Dermis microvascular lymphatic vessel endothelial cell (primary cell): ENCODE results near the gene ELOB. TPM values are rescaled to one million over a fixed set of nuclear protein-coding genes. Genes with fewer than 3 reads are reported as not detected.

Experiments
- DNase-seq, 2 donors: peaks; one replicate each; pipeline versions ENCODE4 v3.0.0 to v3.0.0-alpha.2; 2010; ENCODE audit warnings: low read depth in 2 of 2
- total RNA-seq: library from RNA; depleted of rRNA; stranded (reverse); fragments of >200 nt; gene quantifications from 2 replicates; pipeline ENCODE4 v1.2.1, GENCODE V29; 2014

Gene ELOB
- total RNA-seq, 1 donor from 2014 or later = 321 TPM

GRCh38 chr16:2749476-2749875 lies 27.6 kb downstream of the ELOB start:
- no peak for DNase-seq

DNA sequence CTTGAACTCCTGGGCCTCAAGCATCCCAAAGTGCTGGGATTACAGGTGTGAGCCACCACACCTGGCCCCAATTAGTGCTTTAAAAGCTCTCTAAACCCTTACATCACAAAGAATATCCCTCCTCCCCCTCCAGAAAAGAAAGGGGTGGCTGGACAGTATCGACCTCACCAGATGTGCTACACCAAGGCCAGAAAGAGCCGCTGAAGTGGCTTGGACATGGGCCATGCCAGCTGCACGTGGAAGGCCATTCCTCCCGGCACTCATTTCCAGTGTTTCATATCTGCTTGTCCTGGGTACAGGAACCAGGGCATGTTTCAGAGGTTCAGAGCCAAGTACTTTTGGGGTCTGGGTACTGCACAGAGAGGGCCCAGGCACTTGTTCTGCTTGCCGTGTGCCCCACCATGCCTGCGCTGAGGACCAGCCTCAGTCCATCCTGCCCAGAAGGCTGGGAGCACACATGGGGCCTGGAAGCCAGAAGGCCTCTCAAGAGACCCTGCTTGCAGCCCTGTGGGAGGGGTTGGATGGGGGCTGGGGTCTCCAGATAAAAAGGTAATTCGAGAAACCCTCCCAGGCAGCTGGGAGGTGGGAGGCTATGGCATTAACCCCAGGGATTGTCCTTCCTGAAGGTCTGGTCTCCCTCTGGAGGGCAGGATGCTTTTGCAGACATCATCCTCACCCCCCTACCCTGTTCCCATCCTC lies 28.2 kb downstream of the ELOB start:
- DNase-seq = no peak

DNA sequence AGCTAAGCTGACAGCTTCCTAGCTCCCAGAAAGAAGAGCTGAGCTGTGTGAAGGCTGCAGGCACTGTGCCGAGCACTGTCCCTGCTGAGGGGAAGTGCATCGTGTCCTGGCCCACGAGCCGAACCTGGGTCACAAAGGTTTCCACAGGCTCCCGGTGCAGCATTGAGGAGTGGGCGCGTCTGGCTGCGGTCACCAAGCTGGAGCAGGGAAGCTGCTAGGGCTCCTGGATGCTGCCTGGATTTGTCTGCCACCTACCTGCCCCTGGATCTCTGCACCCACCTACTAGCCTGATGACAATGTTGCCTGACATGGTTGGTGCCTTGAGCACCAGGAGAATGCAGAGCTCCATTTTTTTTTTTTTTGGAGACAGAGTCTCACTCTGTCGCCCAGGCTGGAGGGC lies 31.1 kb downstream of the ELOB start:
- no peak for DNase-seq

DNA sequence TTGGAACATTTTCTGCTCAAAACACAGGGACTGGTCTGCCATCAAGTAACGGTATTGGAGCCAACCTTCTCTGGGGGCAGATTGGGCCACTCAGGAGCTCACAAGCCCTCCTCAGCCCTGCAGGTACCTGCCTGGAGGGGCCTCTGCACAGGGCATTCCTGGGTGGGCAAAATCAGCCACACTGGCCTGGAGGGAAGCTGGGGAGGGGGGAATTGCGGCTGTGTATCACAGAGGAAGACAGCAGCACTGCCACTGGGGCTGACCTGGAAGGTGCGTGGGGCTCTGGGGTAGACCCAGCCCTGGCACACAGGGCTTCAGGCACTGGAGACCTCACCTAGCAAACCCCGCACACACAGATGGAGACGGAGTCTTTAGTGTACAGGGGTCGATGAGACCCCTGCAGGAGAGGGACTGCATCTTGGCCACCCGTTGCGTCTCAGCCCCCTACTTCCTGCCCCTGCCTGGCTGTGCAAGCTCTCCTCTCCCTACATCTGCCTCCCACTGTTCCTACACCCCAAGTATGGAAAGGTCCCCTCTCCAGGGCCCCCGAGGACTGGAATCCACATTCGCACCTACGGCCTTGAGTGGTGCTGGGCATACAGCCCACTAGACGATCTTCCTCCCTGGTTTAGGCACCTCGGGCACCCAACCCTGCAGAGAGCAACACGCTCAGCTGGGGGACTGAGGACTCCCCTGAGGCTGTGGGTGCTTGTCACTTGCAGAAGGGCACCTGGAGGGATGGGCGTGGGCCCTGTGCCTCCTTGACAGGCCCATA lies 31.8 kb downstream of the ELOB start:
- no peak for DNase-seq

- no peak for DNase-seq
Measured at GRCh38 chr16:2744711-2745110, 32.4 kb downstream of the ELOB start.

DNA sequence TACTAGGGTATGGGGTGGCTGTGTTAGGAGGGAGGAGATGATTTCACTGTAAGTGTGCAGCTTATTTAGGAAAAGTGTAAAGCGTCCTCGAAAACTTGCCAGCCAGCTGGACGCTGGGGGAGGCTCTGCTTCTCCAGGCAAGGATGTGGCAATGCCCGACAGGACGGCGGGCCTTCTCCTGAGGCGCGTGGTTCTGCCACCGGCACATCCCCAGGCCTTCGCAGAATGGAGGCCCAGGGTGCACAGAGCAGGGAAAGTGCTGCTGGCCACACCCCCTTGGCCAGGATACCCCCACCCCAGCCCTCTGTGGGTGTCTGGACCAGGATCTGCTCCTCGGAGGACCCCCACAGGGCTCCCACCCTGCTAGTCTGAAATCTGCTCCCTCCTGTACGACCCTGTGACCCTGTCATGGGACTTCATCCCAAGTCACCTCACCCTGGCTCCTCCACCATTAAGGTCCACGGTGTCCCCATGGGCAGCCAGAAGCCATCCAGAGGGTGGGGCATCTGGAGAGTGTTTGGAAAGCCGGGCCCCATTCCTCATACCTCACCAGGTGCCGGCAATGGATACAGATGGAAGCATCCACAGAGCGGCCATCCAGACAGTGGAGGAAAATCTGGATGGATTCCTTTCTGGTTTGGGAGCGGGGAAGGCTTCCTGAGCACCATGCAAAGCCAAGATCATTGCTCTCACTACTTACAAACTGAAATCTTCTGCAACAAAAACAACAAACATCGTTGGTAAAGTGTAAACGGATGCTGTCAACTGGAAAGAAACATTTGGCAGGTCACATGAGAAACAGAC lies 33.9 kb downstream of the ELOB start:
- DNase-seq = no peak

GRCh38 chr16:2742323-2743006 lies 34.6 kb downstream of the ELOB start:
- DNase-seq = no peak

DNA sequence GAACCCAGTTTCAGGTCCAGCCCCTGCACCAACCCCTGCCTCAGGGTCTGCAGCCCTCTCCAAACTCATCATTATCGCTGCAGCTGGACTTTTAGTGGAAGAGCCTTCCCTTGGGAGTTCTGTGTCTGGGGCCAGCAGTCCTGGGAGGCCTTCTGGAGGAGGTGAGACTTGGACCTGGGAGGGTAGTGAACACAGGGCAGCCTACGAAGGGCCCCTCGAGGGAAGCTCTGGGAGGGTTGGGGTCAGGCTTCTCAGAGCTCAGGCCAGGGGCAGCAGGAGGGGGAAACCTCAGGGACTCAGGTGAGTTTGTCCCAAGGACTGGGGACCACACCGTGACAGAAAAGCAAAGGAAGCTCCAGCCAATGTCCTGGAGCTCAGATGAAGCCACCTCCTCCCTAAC lies 35.9 kb downstream of the ELOB start:
- no peak for DNase-seq

GRCh38 chr16:2740476-2740875 lies 36.6 kb downstream of the ELOB start:
- DNase-seq = no peak

DNA sequence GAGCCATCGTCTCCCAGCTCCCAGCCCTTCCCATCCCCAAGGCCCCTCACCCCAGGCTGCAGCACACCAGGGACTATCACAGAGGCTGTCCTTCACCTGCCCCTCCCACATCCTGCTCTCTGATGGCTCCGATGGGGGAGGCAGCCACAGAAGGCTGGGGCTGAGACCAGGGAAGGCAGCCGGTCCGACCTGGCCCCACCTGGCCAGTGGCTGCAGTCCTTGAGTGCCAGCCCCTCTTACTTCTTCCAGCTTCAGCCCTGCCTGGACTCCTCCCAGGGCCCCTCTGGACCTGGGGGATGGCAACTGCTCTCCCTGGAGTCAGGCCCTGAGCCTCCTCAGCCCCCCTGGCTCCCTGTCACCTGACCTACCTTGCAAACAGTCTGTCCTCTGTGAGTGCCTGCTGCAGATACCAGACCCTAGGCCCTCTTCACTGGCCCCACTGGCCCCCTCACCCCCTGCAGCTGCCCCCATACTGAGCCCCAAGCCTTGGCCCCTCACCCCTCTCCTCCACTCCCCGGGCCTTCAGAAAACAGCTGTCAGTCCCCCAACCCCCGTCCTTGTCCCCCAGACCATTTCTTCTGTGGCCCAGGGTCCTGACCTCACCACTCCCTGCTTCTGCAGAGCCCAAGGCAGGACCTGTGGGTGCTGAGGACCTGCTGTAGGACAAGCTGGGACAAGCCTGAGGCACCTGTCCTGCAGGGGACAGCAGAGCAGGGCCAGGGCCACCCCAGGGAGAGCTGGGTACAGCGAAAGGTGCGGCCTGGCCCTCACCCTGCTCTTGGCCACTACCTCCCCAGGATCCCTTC lies 37.3 kb downstream of the ELOB start:
- no peak for DNase-seq

DNA sequence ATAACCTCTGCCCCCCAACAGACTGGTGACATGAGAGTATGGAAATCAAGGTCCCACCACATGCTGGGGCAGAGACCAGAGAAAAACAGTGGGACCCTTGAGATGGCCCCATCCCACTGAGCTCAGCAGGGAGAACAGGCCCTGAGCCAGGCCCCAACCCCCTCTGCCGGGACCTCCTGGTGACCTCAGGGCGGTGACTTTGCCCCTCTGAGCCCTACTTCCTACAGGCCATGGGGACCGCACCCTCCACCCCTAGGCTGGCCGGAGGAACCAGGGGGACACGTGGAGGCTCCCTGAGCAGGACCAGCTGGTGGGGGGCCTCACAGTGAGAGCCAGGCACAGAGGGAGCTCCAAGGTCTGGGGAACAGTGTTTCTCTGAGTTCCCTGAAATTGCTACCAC lies 38.5 kb downstream of the ELOB start:
- no peak for DNase-seq

- DNase-seq = no peak
Measured at GRCh38 chr16:2737895-2738418, 39.1 kb downstream of the ELOB start.

DNA sequence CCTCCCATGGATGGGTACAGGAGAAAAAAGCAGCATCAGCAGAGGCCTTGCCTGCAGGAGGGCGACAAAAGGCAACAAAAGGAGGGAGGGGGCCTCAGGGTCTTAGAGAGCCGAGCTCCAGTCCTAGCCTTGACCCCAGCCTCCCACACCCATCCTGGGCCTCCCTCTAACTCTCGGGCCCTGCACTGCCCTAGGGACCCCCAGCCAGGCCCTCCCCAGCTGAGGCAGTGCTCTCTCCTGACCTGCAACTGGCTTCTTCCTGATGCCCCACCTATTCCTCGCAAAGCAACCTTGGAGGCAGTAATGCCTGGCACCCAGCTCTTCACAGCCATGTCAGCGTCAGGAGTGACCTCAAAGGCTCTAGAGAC lies 39.9 kb downstream of the ELOB start:
- no peak for DNase-seq

- DNase-seq = no peak
Measured at GRCh38 chr16:2736476-2737237, 40.4 kb downstream of the ELOB start.

DNA sequence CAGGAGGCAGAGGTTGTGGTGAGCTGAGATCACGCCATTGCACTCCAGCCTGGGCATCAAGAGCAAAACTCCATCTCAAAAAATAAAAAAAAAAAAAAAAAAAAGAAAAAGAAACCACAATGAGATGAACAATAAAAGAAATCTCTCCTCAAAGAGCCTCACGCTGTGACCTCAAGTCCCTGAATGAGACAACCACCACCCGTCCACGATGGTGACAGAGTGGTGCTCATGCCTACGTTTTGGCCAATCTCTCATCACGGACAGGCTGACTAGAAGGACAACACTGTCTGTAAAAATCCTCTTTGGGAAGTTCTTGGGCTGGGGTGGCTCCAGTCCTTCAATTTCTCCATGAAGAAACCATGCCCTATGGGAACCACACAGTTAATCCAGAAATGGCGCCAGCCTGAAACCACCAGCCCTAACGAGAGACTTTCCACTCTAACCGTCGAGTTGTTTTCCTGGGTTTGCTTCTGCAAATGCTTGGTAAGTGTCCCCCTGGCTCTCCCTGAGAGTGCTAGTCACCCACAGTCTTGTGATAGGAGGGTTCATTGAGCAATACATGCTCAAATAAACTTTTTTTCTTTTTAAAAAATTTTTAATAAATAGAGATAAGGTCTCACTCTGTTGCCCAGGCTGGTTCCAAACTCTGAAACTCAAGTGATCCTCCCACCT lies 42.1 kb downstream of the ELOB start:
- DNase-seq = no peak

DNA sequence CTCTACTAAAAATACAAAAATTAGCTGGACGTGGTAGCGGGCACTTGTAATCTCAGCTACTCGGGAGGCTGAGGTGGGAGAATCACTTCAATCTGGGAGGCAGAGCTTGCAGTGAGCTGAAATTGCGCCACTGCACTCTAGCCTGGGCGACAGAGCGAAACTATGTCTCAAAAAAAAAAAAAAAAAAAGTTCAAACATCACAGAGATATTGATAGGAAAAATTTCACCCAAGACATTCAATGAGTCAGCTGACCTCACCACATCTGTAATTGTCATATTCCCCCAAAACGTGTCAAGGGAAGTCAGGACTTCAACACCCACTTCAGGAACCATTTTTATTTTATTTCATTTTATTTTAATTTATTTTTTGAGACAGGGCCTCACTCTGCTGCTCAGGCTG lies 49.0 kb downstream of the ELOB start:
- DNase-seq = no peak

DNA sequence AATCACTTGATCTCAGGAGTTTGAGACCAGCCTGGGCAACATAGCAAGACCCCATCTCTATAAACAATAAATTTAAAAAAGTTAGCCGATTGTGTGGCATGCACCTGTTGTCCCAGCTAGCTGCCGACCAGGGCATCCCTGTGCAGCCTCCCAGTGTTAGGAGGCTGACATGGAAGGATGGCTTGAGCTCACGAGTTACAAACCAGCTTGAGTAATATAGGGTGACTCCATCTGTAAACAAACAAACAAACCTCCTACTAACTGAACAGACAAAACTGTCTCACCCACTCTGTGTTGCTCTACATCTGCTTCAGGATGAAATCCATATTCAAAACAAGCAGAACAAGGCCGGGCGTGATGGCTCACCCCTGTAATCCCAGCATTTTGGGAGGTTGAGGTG lies 50.2 kb downstream of the ELOB start:
- DNase-seq = no peak

DNA sequence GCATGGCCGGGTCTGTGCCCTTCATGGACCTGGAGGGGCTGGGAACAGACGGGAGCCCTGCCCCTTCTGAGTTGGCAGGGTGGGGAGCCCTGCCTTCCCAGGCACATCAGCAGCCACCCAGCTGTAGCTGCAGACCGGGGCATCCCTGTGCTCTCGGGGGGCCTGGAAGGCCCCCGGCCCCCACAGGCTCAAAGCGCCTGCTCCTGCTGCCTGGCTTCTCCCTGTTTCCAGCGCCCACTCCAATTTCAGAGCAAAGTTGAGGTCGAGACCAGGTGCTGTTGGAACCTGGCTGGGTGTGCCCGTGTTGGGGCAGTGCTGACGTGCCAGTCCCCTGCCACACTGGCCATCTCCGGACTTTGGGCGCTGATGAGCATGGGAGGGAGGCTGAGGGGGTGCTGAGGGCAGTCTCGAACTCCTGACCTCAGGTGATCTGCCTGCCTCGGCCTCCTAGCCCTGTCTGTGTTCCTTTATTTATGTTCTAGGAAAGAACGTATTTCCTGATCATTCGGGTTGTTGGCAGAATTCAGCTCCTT lies 52.2 kb downstream of the ELOB start:
- no peak for DNase-seq

GRCh38 chr16:2724088-2724676 lies 52.9 kb downstream of the ELOB start:
- no peak for DNase-seq
